ENCODE data around the gene GDI1.
"Not testable (repeated sequence)": the region's sequence is repeated elsewhere in the genome, so short reads cannot be mapped to it uniquely, and the experiment has no call there.

GDI1 gene

DNA sequence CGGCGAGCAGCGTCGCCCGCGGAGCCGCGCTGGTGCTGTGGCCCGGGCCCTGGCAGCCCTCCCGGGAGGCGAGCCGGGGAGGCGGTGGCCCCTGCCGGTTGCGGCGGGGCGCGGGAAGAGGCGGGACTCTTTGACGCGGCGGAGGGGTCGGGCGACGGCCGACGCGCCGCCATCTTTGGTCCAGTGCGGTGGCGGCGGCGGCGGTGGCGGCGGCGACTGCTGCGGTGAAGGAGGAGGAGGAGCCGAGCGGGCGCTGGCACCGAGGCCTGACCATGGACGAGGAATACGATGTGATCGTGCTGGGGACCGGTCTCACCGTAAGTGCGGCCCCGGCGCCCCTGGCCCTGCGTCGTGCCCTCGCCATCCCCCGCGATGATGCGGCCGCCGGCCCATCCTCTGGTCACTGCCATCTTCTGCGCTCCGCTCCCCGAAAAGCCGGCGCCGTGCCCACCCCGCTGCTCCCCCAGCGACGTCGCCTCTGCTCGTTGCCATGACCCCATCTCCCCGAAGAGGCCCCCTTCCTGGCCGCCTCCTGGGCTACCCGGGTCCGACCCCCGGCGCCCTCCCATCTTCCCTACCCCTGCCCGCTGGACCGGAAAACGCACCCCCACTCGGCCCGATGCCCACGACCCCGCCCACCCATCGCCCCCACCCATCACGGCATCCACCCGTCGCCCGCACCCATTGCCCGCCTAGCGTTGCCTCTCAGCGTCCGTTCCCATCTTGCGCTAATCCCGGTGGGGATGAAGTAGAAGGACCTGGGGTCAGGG lies at the start of gene GDI1:
Gene GDI1, plus strand, starts transcription at position 172 of the 770 bp plus-strand sequence. Its CDS starts 101 bp downstream, at position 273.
- in situ Hi-C loops (cut with HindIII; ENCODE audit: low sequenced_read_pairs), result no loop called here

DNA sequence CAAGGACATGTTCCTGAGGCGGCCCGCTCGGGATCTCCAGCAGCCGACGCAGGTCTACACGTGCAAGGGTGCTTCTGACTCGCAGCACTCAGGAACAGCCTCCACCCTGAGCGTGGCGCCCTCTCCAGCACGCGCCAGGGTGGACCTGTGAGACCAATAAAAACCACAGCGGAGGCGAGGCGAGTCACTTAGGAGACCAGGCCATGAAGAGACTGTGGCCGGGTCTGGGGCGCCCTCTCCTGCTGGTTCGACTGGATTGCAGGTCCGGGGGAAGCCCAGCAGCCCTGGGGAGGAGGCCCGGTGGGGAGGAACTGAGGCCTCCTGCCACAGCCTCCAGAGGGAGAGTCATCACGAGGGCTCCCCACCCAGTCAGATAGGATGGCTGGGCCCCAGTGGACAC lies 48.9 kb upstream of the GDI1 start:
- in situ Hi-C loops (cut with HindIII; ENCODE audit: low sequenced_read_pairs), result not testable (repeated sequence)

DNA sequence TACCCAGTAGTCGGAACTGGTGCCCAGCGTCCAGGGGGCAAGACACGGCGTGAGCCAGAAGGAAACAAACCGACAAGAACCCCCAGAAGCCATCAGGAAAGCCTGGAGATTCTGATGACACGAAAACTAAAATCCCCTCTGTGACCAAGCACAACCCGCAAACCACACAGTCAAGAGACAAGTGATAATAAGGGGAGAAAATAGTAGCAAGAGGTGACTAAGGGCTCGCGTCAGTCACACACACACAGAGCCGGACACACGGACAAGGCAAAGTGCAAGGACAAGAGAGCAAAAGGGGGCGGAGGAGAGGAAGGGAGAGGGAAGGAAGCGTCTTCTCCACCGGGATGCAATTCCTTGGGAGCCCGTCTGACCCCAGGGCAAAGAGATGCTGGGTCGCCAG lies 48.3 kb upstream of the GDI1 start:
- in situ Hi-C loops (cut with HindIII; ENCODE audit: low sequenced_read_pairs), result not testable (repeated sequence)

DNA sequence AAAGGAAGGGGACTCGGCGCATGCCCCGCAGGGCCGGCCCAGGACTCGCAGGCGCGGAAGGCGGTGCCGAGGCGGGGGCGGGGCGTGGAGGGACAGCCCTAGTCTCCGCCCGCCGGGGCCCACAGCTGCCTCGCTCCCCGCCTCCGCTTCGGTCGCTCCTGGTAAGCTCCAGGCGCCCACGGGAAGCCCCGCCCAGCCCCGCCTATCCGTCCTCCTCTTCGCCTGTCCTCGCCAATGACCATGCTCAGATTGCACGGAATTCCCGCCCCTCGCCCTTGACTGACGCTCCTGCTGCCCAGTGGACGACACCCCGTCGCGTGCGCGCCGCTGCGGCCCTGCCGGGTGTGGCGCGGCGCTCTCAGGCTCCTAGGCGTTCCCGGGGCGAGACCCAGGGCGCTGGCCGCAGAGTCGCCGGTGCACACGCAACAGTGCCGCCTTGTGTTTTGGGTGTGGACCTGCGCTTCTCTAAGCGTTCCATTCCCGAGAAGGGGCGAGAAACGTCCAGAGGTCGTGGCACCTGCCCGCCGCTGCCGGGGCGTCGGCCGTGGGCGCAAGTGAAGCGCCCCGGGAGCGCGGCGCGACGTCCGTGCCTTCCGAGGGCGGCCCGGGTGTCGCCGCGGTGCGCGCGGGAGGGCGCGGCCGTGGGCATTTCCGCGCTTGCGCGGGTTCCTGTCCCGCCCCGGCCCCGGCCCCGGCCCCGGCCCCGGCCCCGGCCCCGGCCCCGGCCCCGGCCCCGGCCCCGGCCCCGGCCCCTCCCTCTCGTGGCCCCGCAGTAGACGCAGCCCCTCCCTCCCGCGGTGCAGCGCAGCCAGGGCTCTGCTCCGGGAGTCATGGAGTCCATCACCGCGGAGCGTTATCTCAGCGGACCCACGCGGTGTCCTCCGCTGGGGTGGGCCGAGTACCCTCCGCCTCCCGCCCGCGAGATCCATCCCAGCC lies 46.9 kb upstream of the GDI1 start:
- in situ Hi-C loops (cut with HindIII; ENCODE audit: low sequenced_read_pairs), result not testable (repeated sequence)

DNA sequence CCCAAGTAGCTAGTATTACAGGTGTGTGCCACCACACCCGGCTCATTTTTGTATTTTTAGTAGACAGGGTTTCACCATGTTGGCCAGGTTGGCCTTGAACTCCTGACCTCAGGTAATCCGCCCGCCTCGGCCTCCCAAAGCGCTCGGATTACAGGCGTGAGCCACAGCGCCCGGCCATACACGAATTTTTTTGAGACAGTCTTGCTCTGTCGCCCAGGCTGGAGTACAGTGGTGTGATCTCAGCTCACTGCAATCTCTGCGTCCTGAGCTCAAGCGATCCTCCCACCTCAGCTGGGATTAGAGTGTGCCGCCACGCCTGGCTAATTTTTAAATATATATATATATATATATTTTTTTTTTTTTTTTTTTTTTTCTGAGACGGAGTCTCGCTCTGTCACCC lies 40.6 kb upstream of the GDI1 start:
- in situ Hi-C loops (cut with HindIII; ENCODE audit: low sequenced_read_pairs), result not testable (repeated sequence)

DNA sequence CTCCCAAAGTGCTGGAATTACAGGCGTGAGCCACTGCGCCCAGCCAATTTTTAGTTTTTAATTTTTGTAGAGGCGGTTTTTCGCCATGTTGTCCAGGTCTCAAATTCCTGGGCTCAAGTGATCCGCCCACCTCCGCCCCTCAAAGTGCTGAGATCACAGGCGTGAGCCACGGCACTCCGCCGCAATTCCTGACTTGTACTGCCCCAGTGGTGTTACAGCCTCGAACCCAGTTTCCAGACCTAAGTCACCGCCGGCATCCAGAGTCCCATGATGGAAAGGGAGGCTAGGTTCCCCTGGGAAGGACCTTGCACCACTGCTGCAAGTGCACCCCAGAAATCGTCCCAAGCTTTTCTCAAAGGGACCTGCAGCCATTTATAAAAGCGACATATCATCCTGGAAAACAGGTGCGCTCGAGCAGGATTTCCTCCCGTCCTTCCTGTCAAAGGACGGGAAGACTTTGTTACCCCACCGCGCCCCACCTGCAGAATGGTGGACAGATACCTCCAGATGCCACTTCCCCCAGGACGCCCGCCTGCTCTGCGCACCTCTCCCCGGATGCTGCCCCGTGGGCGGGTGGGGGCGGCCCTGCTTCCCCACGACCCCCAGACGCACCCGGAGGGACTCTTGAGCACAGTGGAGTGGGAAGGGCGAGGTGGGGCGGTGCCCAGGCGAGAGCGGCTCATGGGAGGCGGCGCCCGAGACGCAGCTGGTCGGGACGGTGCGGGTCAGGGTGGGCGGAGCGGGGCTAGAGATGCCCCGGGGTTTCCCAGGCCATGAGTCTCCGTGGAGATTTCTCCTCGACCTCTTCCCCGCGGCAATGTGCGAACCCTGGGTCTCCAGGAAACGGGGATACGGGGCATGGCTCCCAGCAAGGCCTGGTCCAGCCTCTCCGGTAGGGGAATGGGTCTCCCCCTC lies 39.7 kb upstream of the GDI1 start:
- in situ Hi-C loops (cut with HindIII; ENCODE audit: low sequenced_read_pairs), result no loop called here

DNA sequence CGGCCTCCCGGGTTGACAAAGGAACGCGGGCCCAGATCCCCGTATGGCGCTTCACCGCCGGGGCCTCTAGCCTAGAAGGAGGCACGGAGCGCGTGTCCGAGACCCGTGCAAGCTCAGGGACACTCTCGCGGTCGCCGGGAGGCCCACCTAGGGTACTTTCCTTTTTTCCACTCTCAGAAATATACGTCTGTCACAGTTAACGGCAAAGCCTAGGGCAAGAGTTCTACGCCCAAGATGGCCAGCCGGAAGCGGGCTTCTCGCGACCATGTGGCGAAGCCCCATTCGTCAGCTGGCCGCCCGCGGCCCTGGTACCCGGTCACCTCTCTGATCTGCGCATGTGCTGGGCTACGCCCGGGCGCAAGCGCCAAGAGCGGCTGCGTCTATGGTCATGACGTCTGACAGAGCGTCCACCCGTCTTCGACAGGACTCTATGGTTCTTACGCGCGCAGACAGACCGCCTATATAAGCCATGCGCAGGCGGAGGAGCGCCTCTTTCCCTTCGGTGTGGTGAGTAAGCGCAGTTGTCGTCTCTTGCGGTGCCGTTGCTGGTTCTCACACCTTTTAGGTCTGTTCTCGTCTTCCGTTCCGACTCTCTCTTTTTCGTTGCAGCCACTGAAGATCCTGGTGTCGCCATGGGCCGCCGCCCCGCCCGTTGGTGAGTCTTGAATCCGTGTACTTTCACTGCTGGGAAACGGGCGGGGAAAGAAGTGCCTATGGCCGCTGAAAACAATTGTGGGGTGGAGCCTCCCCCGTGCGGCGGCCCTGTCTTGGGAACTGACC lies 38.9 kb upstream of the GDI1 start, which contains the start of gene RPL10:
Gene RPL10, plus strand, starts transcription at position 490 of the 780 bp plus-strand sequence. Its CDS starts 143 bp downstream, at position 633.
- in situ Hi-C loops (cut with HindIII; ENCODE audit: low sequenced_read_pairs), result no loop called here

DNA sequence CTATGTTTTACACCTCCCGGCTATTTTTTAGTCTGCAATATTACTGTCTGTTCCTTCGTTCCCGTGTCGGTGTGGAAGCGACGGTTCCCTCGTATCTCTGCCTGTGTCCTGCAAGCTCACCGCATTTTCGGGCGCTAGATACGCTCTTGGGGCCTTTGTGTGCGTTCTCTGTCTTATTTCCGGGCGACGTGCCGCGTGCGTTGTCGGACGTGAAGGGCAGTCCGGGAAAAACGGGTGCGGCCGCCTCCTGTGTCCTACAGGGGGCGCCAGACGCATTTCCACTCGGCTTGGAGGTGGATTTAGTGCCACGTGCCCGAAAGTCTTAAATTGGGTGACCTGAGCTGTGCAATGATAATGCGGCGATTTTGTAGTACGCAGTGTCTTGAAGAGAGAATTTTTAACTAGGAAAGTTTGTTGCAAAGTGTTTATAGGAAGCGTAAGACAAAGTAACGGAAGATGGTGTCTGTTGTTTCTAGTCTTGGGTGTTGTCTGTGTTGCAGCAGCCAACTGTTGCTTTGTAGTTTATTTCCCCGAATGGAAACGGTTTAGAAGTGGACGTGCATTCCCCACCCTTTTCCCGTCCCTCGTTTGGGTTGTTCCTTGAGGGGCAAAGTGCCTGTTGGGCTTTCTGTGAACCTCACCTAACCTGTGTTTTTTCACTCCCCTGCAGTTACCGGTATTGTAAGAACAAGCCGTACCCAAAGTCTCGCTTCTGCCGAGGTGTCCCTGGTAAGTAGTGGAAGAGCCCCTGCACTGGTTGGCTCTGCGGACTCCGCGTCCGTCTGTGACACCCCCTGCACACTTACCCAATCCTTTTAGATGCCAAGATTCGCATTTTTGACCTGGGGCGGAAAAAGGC lies 38.1 kb upstream of the GDI1 start:
- in situ Hi-C loops (cut with HindIII; ENCODE audit: low sequenced_read_pairs), result no loop called here

DNA sequence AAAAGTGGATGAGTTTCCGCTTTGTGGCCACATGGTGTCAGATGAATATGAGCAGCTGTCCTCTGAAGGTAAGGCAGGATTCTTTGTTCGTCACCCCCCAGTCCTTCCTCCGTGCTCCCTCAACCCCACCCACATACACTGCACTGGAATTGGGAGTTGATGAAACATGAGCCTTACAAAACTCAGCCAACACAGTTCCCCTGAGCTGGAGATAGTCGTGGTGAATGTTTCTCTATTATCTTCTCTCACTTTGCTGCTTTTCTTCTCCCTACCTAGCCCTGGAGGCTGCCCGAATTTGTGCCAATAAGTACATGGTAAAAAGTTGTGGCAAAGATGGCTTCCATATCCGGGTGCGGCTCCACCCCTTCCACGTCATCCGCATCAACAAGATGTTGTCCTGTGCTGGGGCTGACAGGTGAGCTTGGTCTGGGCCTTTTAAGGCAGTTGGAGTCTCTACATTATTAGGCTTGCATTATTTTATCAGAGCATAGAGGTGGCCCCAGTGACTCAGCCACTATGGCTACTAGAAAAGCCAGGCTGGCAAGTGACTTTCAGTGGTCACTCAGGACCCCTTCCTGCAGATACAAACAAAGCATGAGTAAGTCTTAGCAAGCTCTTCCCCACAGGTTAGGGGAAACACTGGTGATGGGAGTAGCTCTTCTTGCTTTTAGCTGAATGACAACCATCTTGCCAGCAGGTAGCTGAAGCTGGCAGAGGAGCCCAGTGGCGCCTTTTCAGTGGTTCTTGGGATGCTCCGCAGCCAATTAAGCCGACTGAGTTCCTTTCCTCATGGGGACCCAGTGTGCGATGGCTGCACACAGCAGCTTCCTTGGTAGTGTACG lies 37.2 kb upstream of the GDI1 start:
- in situ Hi-C loops (cut with HindIII; ENCODE audit: low sequenced_read_pairs), result no loop called here

DNA sequence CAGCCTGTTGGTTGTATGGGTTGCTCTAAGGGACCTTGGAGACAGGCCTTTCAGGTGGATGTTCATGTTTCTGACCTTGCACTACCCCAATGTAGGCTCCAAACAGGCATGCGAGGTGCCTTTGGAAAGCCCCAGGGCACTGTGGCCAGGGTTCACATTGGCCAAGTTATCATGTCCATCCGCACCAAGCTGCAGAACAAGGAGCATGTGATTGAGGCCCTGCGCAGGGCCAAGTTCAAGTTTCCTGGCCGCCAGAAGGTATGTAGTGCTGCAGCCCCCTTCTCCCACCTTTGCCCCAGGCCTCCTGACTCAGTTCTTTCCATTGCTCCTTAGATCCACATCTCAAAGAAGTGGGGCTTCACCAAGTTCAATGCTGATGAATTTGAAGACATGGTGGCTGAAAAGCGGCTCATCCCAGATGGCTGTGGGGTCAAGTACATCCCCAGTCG lies 36.6 kb upstream of the GDI1 start:
- in situ Hi-C loops (cut with HindIII; ENCODE audit: low sequenced_read_pairs), result not testable (repeated sequence)

DNA sequence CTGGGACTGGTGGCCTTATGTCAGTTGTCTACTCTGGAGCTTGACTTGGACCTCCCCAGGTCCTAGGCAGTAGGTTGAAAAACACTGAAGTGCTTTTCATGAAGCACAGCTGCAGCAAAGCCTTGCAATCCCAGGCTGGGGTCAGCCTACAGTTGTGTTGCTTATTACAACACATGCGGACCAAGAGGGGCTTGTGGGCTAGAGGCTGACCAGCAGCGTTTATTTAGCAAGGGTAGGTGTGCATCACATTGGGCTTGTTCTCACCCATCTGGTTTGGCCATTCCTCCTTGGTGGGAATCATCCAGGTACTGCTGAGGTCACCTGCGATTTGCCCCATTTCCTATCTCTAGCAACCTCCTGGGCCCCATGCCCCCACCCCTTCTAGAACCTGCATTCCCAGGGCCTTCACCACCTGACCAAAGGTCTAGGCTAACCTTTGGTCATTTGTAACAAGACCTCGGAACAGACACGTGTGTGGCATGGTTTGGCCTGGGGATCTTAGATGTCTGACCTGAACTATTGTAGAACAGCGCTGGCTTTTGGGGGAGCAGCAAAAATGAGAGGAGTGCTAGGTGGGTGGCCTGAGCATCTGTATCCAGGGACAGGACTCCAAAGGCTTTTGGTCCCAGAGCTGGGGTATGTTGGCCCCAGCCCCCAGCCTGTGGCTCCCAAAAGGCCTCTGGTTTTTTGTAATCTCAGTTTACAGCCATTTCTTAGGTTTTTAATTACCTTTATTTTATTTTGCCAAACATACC lies 35.7 kb upstream of the GDI1 start:
- in situ Hi-C loops (cut with HindIII; ENCODE audit: low sequenced_read_pairs), result no loop called here

DNA sequence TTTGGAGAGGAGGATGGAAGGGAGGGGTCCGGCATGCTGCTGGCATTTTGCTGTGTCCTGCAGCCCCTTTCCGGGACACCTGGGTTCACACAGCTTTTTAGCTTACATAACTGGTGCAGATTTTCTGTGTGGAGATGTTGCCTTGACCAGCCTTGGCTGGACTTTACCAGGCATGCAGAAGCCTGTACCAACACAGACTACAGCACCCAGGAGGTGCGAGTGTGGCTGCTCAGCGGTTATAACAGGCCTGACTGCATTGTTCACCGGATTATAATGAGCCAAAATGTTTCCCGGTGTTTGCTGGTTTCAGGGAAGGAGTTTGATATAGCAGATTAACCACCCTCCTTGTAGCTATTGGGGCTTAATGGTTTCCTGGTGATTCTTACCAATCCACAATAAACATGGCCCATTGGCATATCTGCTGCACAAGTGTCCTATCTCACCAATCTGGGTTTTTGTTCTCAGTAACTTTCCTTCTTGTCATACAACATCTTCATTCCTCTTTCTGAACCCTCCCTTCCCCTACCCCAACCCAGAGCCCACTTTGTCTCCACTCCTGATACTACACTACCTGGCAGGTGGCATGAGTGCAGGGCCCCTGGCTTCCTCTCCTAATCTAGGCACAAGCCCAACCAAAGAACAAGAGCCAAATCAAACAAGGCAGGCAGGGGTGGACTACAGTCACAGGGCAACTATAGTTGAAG lies 34.9 kb upstream of the GDI1 start:
- in situ Hi-C loops (cut with HindIII; ENCODE audit: low sequenced_read_pairs), result no loop called here

DNA sequence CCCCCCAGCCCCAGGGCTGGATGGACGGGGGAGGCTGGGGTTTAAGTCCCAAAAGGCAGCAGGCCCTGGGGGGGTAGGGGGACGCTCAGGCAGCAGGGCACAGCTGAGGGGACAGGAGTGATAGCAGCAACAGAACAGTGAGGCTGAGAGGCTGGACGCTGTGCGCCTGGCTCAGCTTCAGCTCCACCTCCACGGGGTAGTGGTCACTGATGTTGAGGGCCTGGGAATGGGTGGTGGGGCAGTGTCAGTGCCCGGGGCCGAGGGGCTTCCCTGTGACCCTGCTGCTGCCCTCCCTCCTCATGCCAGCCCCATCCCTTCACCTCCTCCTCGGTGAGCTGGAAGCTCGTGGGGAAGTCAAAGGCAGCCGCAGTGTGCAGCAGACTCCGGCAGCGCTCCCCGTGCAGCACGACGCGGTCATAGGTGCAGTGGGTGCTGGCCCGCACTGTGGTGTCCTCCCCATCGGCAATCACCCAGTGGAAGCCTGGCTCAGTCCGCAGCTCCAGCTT lies 34.3 kb upstream of the GDI1 start:
- in situ Hi-C loops (cut with HindIII; ENCODE audit: low sequenced_read_pairs), result no loop called here

DNA sequence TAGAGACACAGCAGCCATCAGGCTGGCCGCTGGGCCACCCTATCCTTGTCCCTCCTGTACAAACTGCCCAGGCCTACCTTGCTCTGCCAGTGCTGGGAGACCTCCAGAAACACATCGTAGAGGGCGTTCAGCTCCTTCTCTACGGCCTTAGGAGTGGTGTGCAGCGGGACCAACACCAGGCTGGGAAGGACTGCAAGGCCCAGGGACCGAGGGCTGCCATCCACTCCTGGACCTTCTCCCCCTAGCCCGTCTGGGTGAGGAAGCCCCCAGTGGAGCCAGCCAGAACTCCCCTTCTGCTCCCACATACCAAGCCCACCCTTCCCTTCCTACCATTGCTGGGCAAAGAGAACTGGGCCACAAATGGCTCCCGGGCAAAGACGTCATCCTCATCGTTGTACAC lies 33.8 kb upstream of the GDI1 start:
- in situ Hi-C loops (cut with HindIII; ENCODE audit: low sequenced_read_pairs), result no loop called here

DNA sequence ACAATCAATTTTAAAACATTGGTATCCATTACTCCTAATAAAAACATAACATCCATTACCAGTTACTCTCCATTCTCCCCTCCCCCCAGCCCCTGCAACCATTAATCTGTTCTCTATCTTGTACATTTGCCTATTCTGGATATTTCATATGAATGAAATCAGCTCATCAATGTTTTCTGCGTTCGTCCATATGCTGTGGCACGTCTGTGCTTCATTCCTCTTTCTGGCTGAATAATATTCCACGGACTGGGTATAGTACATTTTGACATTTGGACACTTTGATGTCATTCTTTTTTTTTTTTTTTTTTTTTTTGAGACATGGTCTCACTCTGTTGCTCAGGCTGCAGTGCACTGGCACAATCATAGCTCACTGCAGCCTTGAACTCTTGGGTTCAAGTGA lies 33.1 kb upstream of the GDI1 start:
- in situ Hi-C loops (cut with HindIII; ENCODE audit: low sequenced_read_pairs), result no loop called here

DNA sequence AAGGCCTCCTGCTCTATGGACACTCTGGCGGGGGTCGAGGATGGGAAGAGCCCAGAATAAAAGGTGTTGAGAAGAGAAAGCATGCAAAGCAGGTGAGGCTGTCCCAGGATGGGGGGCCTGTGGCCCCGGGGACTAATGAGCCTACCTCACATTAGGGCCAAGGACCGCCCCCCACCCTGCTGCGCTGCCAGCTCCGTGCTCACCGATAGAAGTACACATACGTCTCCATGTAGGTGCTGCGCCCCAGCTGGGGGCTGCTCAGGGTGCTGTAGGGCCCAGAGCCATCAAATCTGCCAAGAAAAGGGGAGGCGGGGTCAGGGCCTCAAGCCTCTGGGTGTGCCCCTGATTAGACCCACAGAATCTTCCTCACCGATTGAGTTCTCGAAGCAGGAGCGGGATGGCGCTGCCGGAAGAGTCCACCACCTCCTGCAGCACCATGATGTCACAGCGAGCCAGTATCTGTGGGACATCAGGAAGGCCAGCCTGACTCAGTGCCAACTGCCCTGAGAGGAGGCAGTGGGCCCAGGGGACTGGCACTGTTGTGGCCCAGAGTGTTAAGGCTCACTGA lies 32.2 kb upstream of the GDI1 start:
- in situ Hi-C loops (cut with HindIII; ENCODE audit: low sequenced_read_pairs), result no loop called here
